ENCODE measurements around the gene SLC37A1.
"Not testable (repeated sequence)": the region's sequence is repeated elsewhere in the genome, so short reads cannot be mapped to it uniquely, and the experiment has no call there.

Gene SLC37A1

DNA sequence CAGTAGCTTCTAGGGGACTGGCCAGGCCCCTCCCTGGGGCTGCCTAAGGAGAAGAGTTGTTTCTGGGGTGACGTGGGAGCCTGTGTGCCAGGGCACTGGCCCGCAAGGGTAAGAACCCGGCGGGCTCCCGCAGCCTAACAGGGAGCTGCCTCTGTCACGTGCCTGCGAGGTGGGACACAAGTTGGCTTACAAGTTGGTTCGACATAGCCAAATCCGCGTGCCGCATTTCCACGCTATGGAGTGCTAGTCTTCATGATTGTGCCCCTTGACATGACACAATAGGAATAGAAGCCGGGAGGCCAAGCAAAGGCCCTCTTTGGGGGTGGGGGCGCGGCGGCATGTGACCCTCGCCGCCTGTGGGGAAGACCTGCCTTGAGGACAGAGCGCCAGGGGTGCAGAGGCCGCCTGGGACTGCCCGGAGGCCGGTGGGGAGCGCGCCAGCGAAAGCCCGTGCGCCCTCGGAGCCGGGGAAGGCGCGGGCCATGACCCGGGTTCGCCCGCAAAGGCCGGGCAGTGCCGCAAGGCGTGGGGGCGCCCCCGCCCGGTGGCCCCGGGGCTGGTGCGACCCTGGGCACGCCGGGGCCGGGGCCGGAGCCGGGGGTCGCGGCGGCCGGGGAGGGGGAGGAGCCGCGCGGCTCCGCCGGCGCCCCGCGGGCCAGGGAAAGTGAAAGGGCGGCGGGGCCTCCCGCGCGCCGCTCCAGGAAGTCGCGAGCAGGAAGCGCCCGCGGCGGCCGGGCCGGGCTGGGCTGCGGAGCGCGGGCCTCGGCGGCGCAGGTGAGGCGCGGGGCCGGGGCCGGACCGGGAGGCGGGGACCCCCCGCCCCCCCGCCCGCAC lies at the start of gene SLC37A1:
Gene SLC37A1, plus strand, starts transcription at position 702 of the 834 bp plus-strand sequence. CDS start 4,603 bp downstream, outside the sequence.
- in situ Hi-C loops (cut with HindIII; ENCODE audit: low sequenced_read_pairs), result no loop called here

GRCh38 chr21:42463861-42464515 lies 49.7 kb upstream of the SLC37A1 start:
- in situ Hi-C loops (cut with HindIII; ENCODE audit: low sequenced_read_pairs), result no loop called here

- in situ Hi-C loops (cut with HindIII; ENCODE audit: low sequenced_read_pairs), result no loop called here
Measured at GRCh38 chr21:42465008-42465802, 48.4 kb upstream of the SLC37A1 start.

- in situ Hi-C loops (cut with HindIII; ENCODE audit: low sequenced_read_pairs), result no loop called here
Measured at GRCh38 chr21:42465803-42466127, 47.9 kb upstream of the SLC37A1 start.

GRCh38 chr21:42466700-42467099 lies 47.0 kb upstream of the SLC37A1 start:
- in situ Hi-C loops (cut with HindIII; ENCODE audit: low sequenced_read_pairs), result no loop called here

DNA sequence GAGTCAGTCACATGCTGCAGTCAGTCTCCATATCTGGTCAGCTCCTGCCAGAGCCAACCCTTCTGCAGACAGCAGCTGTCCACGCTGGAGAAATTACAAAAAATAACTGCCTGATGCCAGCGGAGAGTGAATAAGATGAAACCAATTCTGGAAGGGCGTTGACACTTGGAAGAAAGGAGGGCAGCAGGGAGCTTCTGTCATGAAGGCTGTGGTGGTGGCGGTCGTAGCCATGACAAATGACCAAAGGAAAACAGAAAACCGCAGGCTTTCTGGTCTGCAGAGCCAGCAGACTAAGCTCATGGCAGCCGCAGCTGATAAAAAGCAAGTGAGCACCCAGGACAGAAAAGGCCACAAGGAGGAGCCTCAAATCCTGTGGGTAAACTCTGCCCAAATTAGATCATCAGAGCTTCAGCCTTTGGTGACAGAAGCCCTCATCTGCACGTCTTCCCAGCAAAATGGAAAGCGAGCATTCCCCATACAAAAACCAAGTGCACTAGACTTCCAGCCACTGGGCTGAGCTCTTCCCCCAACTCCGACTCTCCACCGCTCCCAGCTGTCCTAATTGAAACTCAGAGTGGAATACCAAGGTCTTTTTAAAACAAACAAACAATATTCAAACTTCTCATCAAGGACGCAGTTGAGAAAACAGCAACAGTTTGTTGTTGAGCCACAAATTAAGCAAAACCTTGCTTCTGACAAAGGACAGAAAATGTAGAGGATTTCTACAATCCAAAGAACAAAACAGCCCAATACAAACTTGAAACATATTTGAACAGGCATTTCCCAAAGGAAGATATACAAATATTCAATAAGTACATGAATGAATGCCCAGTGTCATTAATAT lies 46.3 kb upstream of the SLC37A1 start:
- in situ Hi-C loops (cut with HindIII; ENCODE audit: low sequenced_read_pairs), result no loop called here

DNA sequence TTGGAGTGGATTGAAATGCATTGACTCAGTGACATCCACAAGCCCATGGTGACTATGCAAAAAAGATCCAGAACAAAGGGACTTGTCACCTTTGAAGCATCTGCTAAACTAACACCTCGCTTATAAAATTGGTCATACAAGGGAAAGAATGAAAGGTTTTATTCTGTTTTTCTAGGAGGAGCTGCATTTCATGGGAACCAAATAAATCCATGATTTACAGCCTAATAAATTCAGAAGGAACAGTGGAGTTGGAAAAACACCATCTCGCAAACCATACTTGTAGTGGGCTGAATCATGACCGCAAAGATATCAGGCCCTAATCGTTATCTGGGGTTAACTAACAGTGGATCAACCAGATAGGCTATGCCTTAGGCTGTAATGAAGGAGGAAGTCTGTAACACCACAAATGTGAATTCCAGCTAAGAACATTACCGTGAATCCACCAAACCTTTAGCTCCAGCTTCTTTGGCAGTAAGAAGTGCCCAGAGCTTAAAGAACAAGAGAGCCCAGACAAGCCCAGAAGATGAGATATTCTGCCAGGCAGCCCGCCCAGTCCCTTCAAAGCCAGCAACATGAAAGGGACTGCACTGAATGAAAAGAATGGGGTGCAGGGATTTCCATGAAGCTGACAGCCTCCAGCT lies 45.0 kb upstream of the SLC37A1 start:
- in situ Hi-C loops (cut with HindIII; ENCODE audit: low sequenced_read_pairs), result no loop called here

GRCh38 chr21:42469272-42469671 lies 44.4 kb upstream of the SLC37A1 start:
- in situ Hi-C loops (cut with HindIII; ENCODE audit: low sequenced_read_pairs), result no loop called here

DNA sequence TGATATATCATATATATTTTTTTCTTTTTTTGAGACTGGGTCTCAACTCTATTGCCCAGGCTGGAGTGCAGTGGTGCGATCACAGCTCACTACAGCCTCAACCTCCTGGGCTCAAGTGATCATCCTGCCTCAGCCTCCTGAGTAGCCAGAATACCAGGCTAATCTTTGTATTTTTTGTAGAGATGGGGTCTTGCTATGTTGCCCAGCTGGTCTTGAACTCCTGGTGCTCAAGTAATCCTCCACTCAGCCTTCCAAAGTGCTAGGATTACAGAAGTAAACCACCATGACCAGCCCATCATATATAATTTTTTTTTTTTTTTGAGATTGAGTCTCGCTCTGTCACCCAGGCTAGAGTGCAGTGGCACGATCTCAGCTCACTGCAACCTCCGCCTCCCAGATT lies 43.9 kb upstream of the SLC37A1 start:
- in situ Hi-C loops (cut with HindIII; ENCODE audit: low sequenced_read_pairs), result not testable (repeated sequence)

DNA sequence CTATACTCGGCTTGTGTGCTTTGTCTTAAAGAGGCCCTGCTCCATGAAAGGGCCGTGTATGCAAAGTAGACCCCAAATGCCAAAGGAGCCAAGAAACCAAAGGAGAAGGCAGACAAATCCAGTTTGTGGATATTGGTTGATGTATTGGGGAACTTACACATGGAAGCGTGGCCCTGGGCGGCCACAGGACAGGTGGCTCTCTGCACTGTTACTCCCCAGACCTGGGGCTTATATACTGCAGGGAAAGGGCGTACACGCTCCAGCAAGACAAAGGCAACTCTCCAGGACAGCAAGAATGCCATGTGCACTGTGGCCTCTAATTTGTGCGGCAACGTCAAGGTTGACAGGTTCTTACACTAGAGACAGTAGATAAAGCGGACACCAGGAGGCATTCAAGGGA lies 42.4 kb upstream of the SLC37A1 start:
- in situ Hi-C loops (cut with HindIII; ENCODE audit: low sequenced_read_pairs), result no loop called here

DNA sequence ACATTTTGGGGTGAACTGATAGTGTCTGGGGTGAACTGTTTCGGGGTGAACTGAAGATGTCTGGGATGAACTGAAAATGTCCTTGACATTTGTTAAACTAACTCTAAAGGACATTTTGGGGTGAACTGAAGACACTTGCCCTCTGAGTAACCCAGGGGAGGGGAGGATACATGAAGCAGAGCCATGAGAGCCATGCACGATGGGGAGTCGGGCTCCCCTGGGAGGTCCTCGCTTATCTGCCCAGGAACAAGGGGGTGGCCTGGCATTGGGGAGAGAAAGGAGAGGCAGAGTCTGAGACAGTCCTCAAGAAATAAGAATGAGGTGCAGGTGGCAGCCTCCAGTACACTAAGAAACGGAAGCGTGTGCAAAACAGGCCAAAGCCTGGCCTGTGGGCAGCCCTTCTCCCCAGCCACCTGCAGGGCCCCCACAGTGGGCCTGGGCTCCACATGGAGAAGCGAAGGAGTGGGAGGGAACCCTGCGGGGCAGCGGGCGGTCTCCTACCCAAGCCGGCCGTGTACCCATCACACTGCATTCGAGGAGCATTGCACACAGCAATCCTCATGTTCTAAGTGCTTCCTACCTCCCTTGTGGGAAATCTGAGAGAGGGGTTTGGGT lies 41.8 kb upstream of the SLC37A1 start:
- in situ Hi-C loops (cut with HindIII; ENCODE audit: low sequenced_read_pairs), result no loop called here

GRCh38 chr21:42472521-42472920 lies 41.1 kb upstream of the SLC37A1 start:
- in situ Hi-C loops (cut with HindIII; ENCODE audit: low sequenced_read_pairs), result no loop called here

- in situ Hi-C loops (cut with HindIII; ENCODE audit: low sequenced_read_pairs), result no loop called here
Measured at GRCh38 chr21:42473498-42474042, 40.1 kb upstream of the SLC37A1 start.

DNA sequence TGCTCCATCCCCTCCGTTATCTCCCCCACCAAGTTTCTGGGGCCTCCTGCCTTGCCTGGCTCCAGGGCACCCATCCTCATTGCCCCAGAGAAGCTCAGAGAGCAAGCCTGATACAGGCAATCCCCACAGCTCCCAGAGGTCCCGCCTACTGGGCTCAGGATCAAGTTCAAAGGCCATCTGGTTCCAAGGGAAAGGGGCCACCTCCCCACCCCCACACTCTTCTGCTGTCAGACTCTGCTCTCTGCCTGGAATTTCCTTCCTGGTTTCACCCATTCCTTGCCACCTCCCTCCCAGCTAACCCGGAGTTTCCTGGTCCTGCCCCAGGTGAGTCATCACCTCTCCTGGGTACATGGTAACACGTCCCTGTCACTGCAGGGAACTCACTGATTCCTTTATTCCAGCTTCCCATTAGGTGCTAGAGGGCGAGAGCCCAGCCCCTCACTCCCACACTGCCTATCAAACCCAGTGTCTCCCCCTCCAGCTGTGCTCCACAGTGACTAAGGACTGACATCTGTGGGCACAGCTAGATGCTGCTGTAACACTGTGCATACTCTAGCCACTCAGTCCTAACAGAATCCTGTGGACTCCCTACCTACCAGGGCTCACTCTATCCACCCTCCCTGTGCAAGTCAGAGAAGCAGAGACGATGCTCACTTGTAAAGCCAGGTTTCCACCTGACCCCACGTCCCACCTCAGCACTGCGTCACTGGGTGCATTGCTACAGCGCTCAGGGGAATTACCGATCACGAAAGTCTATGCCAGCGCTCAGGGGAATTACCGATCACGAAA lies 39.4 kb upstream of the SLC37A1 start:
- in situ Hi-C loops (cut with HindIII; ENCODE audit: low sequenced_read_pairs), result no loop called here

DNA sequence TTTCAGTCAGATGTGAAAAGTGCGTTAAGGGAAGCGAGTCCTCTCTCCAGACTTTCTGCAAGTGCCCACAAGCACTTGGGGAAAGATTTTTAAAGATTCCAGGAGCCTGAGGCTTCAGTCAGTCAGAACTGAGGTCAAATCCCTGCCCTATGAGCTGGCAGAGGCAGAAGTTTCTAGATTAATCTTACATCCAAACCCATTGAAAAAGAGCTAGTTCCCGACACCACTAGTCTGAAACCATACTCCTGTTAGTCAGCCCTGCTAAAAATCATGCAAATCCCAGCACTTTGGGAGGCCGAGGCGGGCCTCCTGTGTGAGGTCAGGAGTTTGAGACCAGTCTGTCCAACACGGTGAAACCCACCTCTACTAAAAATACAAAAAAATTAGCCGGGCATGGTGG lies 38.6 kb upstream of the SLC37A1 start:
- in situ Hi-C loops (cut with HindIII; ENCODE audit: low sequenced_read_pairs), result no loop called here

DNA sequence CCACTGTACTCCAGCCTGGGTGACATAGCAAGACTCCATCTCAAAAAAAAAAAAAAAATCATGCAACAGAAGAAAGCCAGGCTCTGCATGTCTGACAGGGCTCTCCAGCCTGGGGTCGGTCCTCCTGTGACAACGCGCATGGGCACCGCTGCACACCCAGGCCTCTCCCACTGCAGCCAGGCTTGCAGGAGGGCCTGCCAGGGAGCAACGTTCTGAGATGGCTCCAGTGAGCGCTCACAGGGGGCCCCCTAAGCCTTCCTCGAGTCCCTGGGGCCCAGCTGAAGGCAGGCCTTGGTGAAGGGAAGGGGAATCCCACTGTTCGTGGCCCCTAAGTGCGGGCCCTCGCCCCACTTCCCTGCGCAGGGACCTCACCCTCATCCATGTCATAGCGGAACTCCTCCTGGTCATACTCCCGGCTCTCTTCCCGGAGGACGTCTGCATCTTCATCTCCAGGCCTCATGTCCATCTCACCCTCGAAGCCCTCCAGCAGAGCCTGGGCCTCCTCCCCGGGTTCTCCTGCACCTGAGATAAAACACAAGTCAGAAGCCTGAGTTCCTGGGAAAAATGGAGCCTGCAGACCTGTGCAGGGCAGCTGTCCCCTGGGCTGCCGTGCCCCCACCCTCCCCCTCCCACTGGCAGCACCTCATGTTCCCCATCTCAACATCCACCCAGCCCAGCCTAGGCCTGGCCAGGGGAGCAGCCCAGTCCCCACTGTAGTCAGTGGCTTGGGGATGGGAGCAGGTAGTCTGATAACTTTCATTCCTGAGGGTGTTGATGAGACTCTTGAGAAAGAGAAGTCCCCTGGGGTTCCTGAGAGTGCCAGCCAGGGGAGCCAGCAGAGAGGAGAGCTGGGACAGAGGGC lies 37.9 kb upstream of the SLC37A1 start:
- in situ Hi-C loops (cut with HindIII; ENCODE audit: low sequenced_read_pairs), result no loop called here

- in situ Hi-C loops (cut with HindIII; ENCODE audit: low sequenced_read_pairs), result no loop called here
Measured at GRCh38 chr21:42476388-42477331, 37.0 kb upstream of the SLC37A1 start.
